ENCODE measurements around the gene DLG5.

GRCh38 chr10:77892021-77892739 lies 34.4 kb downstream of the DLG5 start:
- TF ChIP-seq CTCF (IDR thresholded peaks at IDR 0.05) = no peak
- no peak for TF ChIP-seq POLR2A (IDR thresholded peaks at IDR 0.05)

Data from heart left ventricle (tissue), 13 donors.